DOHH2 (cell line): Measurements from ENCODE around the gene KCNN1.

Experiments
- H3F3A ChIP-seq: fragments of 200-600 bp; sonication (generic), shearing (Covaris generic); 2 replicates; pipeline ENCODE4 v1.6.0; 2016; ENCODE audit warnings: antibody characterized with exemption, mild to moderate bottlenecking; ENCODE audit not compliant: control insufficient read depth, insufficient read depth
- H3K27ac ChIP-seq: fragments of 200-600 bp; sonication (generic); 2 replicates; pipeline ENCODE4 v1.5.1; 2014; ENCODE audit warnings: low read depth, mild to moderate bottlenecking, low read length, moderate library complexity
- H3K27me3 ChIP-seq: fragments of 200-600 bp; sonication (generic); 2 replicates; pipeline ENCODE4 v1.6.1; 2014; ENCODE audit warnings: mild to moderate bottlenecking, low read length, mixed read lengths; ENCODE audit not compliant: control insufficient read depth
- H3K36me3 ChIP-seq: fragments of 200-600 bp; sonication (generic); 2 replicates; pipeline ENCODE4 v1.6.1; 2014; ENCODE audit warnings: mild to moderate bottlenecking, low read length, moderate library complexity, mixed read lengths; ENCODE audit not compliant: control insufficient read depth
- H3K4me1 ChIP-seq: fragments of 200-600 bp; sonication (generic); 2 replicates; pipeline ENCODE4 v1.6.1; 2014; ENCODE audit warnings: mild to moderate bottlenecking, low read length, mixed read lengths; ENCODE audit not compliant: control insufficient read depth
- H3K4me2 ChIP-seq: fragments of 200-600 bp; sonication (generic); 2 replicates; pipeline ENCODE4 v1.6.0; 2014; ENCODE audit warnings: mild to moderate bottlenecking, low read length, moderate library complexity
- H3K4me3 ChIP-seq: fragments of 200-600 bp; sonication (generic); 2 replicates; pipeline ENCODE4 v1.5.1; 2014; ENCODE audit warnings: mild to moderate bottlenecking, low read length, mixed read lengths
- H3K79me2 ChIP-seq: fragments of 200-600 bp; sonication (generic); 2 replicates; pipeline ENCODE4 v1.6.1; 2014; ENCODE audit warnings: mild to moderate bottlenecking, low read length, mixed read lengths; ENCODE audit not compliant: control insufficient read depth
- H3K9me2 ChIP-seq: fragments of 200-600 bp; sonication (generic); replicated peaks from 2 replicates; pipeline ENCODE4 v1.6.1; 2014; ENCODE audit warnings: mild to moderate bottlenecking, low read length, mixed read lengths; ENCODE audit not compliant: control insufficient read depth
- H3K9me3 ChIP-seq: fragments of 200-600 bp; sonication (generic); 2 replicates; pipeline ENCODE4 v1.6.1; 2014; ENCODE audit warnings: antibody characterized with exemption, low read length, mixed read lengths; ENCODE audit not compliant: control insufficient read depth, insufficient read depth
- H4K20me1 ChIP-seq: fragments of 200-600 bp; sonication (generic); 2 replicates; pipeline ENCODE4 v1.6.0; 2014; ENCODE audit warnings: low read depth, mild to moderate bottlenecking, antibody characterized with exemption, low read length, moderate library complexity; ENCODE audit not compliant: control insufficient read depth, insufficient read depth
- EZH2phosphoT487 ChIP-seq: fragments of 200-600 bp; sonication (generic); IDR thresholded peaks from 2 replicates; pipeline ENCODE4 v1.6.1; 2017; ENCODE audit warnings: borderline replicate concordance, mild to moderate bottlenecking, antibody characterized with exemption, low read length, moderate library complexity, mixed read lengths
- TF ChIP-seq, protein P1 (sequence below): fragments of 200-600 bp; sonication (generic); IDR thresholded peaks from one replicate; pipeline ENCODE4 v1.5.1; 2014; ENCODE audit warnings: antibody characterized with exemption, mild to moderate bottlenecking, low read depth, low read length; ENCODE audit not compliant: poor library complexity, severe bottlenecking

The KCNN1 gene

DNA sequence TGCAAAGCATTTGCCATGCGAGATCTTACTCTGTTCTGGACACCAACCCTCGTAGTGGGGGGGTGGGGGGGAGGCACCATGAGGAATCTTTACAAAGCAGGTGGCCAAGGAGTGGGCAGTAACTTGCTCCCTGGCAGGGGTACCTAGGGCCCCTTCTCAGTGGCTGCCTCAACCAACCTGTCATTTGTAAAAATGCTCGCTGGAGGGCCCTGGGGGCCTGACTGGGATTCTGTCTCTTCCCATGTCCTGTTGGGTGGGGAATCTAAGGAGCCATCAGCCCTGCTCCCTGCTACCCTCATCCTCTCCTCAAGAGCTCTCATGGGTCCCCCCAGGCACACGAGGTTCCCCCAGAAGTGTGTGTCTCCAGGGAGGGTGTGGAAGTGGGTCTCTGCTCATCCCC lies 1.5 kb downstream of the KCNN1 start:
- Histone ChIP-seq H3F3A (no peaks in the 10 kb centered on the region), H3K9me2 (no peaks in the 10 kb centered on the region), H3K27ac (no peak overlapping the region), H3K4me2 (no peak overlapping the region), H3K4me3 (no peak overlapping the region), H3K4me1 (peaks cover 16% of the 10 kb centered on the region; the same call in 1 of the 2 replicates), H3K27me3 (peaks cover 15% of the 10 kb centered on the region), H4K20me1 (no peaks in the 10 kb centered on the region), H3K9me3 (no peaks in the 10 kb centered on the region), H3K36me3 (no peaks in the 10 kb centered on the region), H3K79me2 (no peaks in the 10 kb centered on the region)
- TF ChIP-seq, protein P1, sequence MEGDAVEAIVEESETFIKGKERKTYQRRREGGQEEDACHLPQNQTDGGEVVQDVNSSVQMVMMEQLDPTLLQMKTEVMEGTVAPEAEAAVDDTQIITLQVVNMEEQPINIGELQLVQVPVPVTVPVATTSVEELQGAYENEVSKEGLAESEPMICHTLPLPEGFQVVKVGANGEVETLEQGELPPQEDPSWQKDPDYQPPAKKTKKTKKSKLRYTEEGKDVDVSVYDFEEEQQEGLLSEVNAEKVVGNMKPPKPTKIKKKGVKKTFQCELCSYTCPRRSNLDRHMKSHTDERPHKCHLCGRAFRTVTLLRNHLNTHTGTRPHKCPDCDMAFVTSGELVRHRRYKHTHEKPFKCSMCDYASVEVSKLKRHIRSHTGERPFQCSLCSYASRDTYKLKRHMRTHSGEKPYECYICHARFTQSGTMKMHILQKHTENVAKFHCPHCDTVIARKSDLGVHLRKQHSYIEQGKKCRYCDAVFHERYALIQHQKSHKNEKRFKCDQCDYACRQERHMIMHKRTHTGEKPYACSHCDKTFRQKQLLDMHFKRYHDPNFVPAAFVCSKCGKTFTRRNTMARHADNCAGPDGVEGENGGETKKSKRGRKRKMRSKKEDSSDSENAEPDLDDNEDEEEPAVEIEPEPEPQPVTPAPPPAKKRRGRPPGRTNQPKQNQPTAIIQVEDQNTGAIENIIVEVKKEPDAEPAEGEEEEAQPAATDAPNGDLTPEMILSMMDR = no peak
- no peak for TF ChIP-seq EZH2phosphoT487

DNA sequence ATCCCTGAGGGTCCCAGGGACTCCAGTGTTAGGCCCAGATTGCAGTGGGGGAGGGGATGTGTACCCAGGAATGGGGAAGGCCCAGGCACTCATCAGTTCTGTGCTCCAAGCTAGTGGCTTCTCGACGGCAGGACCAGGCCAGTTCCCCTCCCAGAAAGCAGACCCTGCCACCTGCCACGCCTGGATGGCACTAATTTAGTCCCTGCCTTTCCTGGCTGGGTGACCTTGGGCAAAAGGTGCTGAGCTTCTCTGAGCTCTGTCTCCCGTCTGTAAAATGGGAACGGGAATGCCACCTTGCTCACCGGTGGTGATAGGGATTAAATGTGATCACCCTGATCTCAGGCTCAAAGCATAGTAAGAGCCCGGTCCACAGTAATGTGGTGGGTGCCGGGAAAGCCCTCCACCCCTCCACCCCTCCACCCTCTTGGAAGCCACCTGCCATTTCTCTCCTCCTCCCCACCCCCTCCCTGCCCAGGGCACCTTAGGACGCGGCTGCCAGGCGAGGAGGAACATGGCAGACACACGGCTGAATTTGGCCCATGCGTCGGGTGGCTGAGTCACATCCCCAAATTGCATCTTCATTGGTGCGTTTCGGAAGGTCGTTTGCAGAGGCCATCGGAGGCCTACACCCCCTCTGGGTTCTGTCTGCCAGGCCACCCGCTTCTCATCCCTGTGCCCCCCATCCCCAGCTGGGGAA lies 2.3 kb downstream of the KCNN1 start:
- H3K4me2 ChIP-seq = no peak overlapping the region
- no peaks in the 10 kb centered on the region for H4K20me1 ChIP-seq
- H3K4me1 ChIP-seq = peaks cover 16% of the 10 kb centered on the region; the same call in 1 of the 2 replicates
- H3K79me2 ChIP-seq = no peaks in the 10 kb centered on the region
- TF ChIP-seq EZH2phosphoT487 = no peak
- TF ChIP-seq, protein P1 = no peak
- H3K27me3 ChIP-seq = peaks cover 13% of the 10 kb centered on the region
- H3F3A ChIP-seq = no peaks in the 10 kb centered on the region
- H3K27ac ChIP-seq = no peak overlapping the region
- H3K36me3 ChIP-seq = no peaks in the 10 kb centered on the region
- H3K4me3 ChIP-seq = no peak overlapping the region
- H3K9me2 ChIP-seq = no peaks in the 10 kb centered on the region
- no peaks in the 10 kb centered on the region for H3K9me3 ChIP-seq

DNA sequence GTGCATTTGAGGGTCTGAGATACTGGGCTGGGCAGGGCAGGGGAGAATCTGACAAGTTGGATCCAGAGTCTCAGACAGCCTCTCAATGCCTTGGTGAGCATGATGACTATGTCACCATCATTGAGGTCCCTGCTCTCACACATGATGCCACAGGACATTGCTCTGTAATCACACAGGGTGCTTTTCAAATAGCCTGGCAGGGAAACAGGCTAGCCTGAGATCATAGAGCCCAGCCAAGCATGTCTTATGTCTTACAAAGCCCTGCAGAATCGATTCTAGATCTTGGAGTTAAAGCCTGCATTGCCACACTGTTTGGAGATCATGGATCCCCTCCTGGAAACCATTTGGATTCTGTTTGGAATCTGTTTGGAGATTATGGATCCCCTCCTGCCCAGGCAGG lies 5.3 kb downstream of the KCNN1 start:
- Histone ChIP-seq H3K27me3 (no peaks in the 10 kb centered on the region), H3K27ac (no peak overlapping the region), H3K36me3 (no peaks in the 10 kb centered on the region), H3K79me2 (no peaks in the 10 kb centered on the region), H3K4me2 (no peak overlapping the region), H3K4me1 (peaks cover 20% of the 10 kb centered on the region), H4K20me1 (no peaks in the 10 kb centered on the region), H3K9me2 (no peaks in the 10 kb centered on the region), H3K9me3 (no peaks in the 10 kb centered on the region), H3K4me3 (no peak overlapping the region), H3F3A (no peaks in the 10 kb centered on the region; the same call in 1 of the 2 replicates)
- TF ChIP-seq, protein P1 = no peak
- no peak for TF ChIP-seq EZH2phosphoT487
